K562 treated with DMSO at 1 percent for 12 hours (cell line): ENCODE data around the gene DCBLD1. TPM values are rescaled to one million over a fixed set of nuclear protein-coding genes. Genes with fewer than 3 reads are reported as not detected.

Experiments
- total RNA-seq: library from RNA; unstranded; fragments of 300-600 nt; gene quantifications from 2 replicates; pipeline ENCODE4 v1.2.3, GENCODE V29; 2022; ENCODE audit not compliant: insufficient read depth

DCBLD1 gene
- total RNA-seq, result 4.0 and 10.8 TPM in 2 replicates

DNA sequence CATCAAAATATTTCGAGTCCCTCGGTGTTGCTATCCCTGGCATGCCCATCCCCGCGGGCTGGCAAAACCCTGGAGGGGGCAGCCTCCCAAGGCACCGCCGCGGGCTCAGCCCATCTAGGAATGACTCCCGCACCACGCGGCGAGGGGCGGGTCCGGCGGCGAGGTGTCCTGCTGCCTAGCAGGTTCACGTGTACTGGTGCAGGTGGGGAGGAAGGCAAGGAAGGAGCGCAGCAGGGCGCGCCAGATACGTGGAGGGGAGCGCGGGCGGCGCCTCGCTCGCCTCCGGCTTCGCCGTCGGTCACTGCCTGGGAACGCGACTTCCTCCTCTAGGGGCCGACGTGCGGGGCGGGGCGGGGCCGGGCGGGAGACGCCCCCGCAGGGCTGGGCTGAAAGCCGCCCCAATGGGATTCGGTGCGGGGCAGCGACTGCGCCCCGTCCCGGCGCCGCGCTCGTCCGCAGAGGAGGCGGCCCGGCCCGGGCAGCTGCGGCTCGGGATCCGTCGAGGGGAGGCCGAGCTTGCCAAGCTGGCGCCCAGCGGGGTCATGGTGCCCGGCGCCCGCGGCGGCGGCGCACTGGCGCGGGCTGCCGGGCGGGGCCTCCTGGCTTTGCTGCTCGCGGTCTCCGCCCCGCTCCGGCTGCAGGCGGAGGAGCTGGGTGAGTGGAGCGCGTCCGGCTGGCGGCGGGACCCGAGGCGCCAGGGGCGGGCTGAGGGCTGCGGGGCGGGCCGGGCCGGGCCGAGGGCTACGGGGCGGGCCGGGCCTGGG, at the start of gene DCBLD1:
Gene DCBLD1, plus strand, starts transcription at position 435 of the 764 bp plus-strand sequence. Its CDS starts 108 bp downstream, at position 543.

Other genes with a start within 250 kb of the DCBLD1 start
- not detected in 2 replicates for gene VGLL2, start 217.1 kb upstream of the DCBLD1 start, total RNA-seq
- gene ROS1, start 56.7 kb upstream of the DCBLD1 start, total RNA-seq, result not detected in 2 replicates
- gene GOPC, start 119.8 kb downstream of the DCBLD1 start, total RNA-seq, result 4.6 and 19.6 TPM in 2 replicates
- gene NUS1, start 192.8 kb downstream of the DCBLD1 start, total RNA-seq, result 12.5 and 28.3 TPM in 2 replicates